Neuronal stem cell (in vitro differentiated cells): ENCODE results near the gene VPS26B.
"Not testable (repeated sequence)": the region's sequence is repeated elsewhere in the genome, so short reads cannot be mapped to it uniquely, and the experiment has no call there.

Experiments
- DNase-seq: peaks from one replicate; pipeline ENCODE4 v3.0.0-alpha.2; 2013; ENCODE audit warnings: low spot score
- H2AFZ ChIP-seq: one replicate; pipeline ENCODE4 v1.6.1; 2013; ENCODE audit warnings: mild to moderate bottlenecking, low read length, inconsistent platforms
- H2AK5ac ChIP-seq: 2 replicates; pipeline ENCODE4 v1.6.1; 2013; ENCODE audit warnings: low read depth, mild to moderate bottlenecking, inconsistent platforms, low read length, moderate library complexity, mixed read lengths
- H2BK120ac ChIP-seq: 2 replicates; pipeline ENCODE4 v1.6.1; 2013; ENCODE audit warnings: low read depth, mild to moderate bottlenecking, inconsistent platforms, low read length, moderate library complexity, mixed read lengths
- H2BK12ac ChIP-seq: one replicate; pipeline ENCODE4 v1.6.1; 2013; ENCODE audit warnings: low read length, inconsistent platforms
- H2BK15ac ChIP-seq: 2 replicates; pipeline ENCODE4 v1.6.1; 2013; ENCODE audit warnings: mild to moderate bottlenecking, low read length, inconsistent platforms, mixed read lengths
- H2BK5ac ChIP-seq: one replicate; pipeline ENCODE4 v1.6.1; 2013; ENCODE audit warnings: inconsistent platforms, mild to moderate bottlenecking, low read length, moderate library complexity
- H3K14ac ChIP-seq: one replicate; pipeline ENCODE4 v1.6.1; 2013; ENCODE audit warnings: low read length, inconsistent platforms
- H3K18ac ChIP-seq: 2 replicates; pipeline ENCODE4 v1.6.1; 2013; ENCODE audit warnings: low read length, inconsistent platforms
- H3K23ac ChIP-seq: 2 replicates; pipeline ENCODE4 v1.6.1; 2013; ENCODE audit warnings: low read depth, mild to moderate bottlenecking, mixed read lengths, low read length, inconsistent platforms; ENCODE audit not compliant: poor library complexity
- H3K27ac ChIP-seq: replicated peaks from 3 replicates; pipeline ENCODE4 v1.5.1; 2013; ENCODE audit warnings: low read length, inconsistent platforms
- H3K27me3 ChIP-seq, 3 experiments: 2 replicates each; pipeline ENCODE4 v1.6.1; 2013; ENCODE audit warnings: low read length in 3 of 3, mild to moderate bottlenecking in 2 of 3, inconsistent platforms in 1 of 3, low read depth in 1 of 3, mixed read lengths in 1 of 3, moderate library complexity in 1 of 3; ENCODE audit not compliant: control insufficient read depth in 3 of 3, insufficient read depth in 3 of 3
- H3K36me3 ChIP-seq, 2 donors: replicated peaks in 1 of 2; 2 replicates each; pipeline ENCODE4 v1.6.1; 2013; ENCODE audit warnings: low read length in 2 of 2; ENCODE audit not compliant: control insufficient read depth in 2 of 2, insufficient read depth in 2 of 2
- H3K4ac ChIP-seq: 2 replicates; pipeline ENCODE4 v1.6.1; 2013; ENCODE audit warnings: inconsistent platforms, mild to moderate bottlenecking, low read length, moderate library complexity
- H3K4me1 ChIP-seq, 2 donors: 1 replicate in 1 of 2; 2 replicates in 1 of 2; pipeline ENCODE4 v1.6.1; 2013; ENCODE audit warnings: low read length in 2 of 2, low read depth in 1 of 2; ENCODE audit not compliant: control insufficient read depth in 2 of 2, insufficient read depth in 1 of 2
- H3K4me2 ChIP-seq: one replicate; pipeline ENCODE4 v1.6.1; 2013; ENCODE audit warnings: mild to moderate bottlenecking, low read length, inconsistent platforms; ENCODE audit not compliant: insufficient read depth, poor library complexity, severe bottlenecking
- H3K4me3 ChIP-seq, 2 donors: 2 replicates each; pipeline ENCODE4 v1.5.1; 2013; ENCODE audit warnings: low read length in 2 of 2, mild to moderate bottlenecking in 2 of 2, inconsistent platforms in 1 of 2, moderate library complexity in 1 of 2
- H3K79me1 ChIP-seq: one replicate; pipeline ENCODE4 v1.6.1; 2013; ENCODE audit warnings: low read depth, mild to moderate bottlenecking, inconsistent platforms, low read length, moderate library complexity
- H3K9ac ChIP-seq: one replicate; pipeline ENCODE4 v1.6.1; 2013; ENCODE audit warnings: mild to moderate bottlenecking, low read depth, low read length, inconsistent platforms; ENCODE audit not compliant: poor library complexity
- H3K9me3 ChIP-seq, 2 donors: replicated peaks in 1 of 2; 2 replicates each; pipeline versions ENCODE3 to v1.6.1; 2013; ENCODE audit warnings: low read length in 2 of 2, mild to moderate bottlenecking in 2 of 2, inconsistent platforms in 1 of 2, low read depth in 1 of 2, mixed read lengths in 1 of 2, moderate library complexity in 1 of 2; ENCODE audit not compliant: control insufficient read depth in 2 of 2, insufficient read depth in 1 of 2
- H4K8ac ChIP-seq: one replicate; pipeline ENCODE4 v1.6.1; 2013; ENCODE audit warnings: low read depth, mild to moderate bottlenecking, inconsistent platforms, low read length, moderate library complexity
- H4K91ac ChIP-seq: one replicate; pipeline ENCODE4 v1.6.1; 2013; ENCODE audit warnings: low read length, low read depth, mild to moderate bottlenecking, inconsistent platforms; ENCODE audit not compliant: poor library complexity
- WGBS, 2 donors: extraction: QIAGEN DNeasy Blood & Tissue Kit; methylation state at CpG; one replicate each; pipeline ENCODE4 v1.1.7; 2013; ENCODE audit warnings: missing lambda C conversion rate in 2 of 2, mixed read lengths in 1 of 2; ENCODE audit not compliant: insufficient read length in 2 of 2, insufficient replicate concordance in 1 of 2; ENCODE audit errors: extremely low coverage in 2 of 2; 5-methylcytosine and 5-hydroxymethylcytosine counted together

VPS26B gene

GRCh38 chr11:134284349-134284748 lies 59.9 kb downstream of the VPS26B start:
- H3K9me3 ChIP-seq, H3K79me1 ChIP-seq, H2AK5ac ChIP-seq, H4K8ac ChIP-seq, H3K4me2 ChIP-seq, H3K18ac ChIP-seq, H3K36me3 ChIP-seq, H3K9ac ChIP-seq, H3K14ac ChIP-seq, H2BK12ac ChIP-seq, H3K27ac ChIP-seq, H2BK5ac ChIP-seq, H2BK15ac ChIP-seq, H2BK120ac ChIP-seq, H3K4me1 ChIP-seq, H3K4ac ChIP-seq, DNase-seq, H4K91ac ChIP-seq, H3K23ac ChIP-seq, H2AFZ ChIP-seq, H3K4me3 ChIP-seq: not testable (repeated sequence)
- H3K27me3 ChIP-seq, result peaks cover 0 to 48% (median 0%) of the 10 kb centered on the region in 3 experiments
- WGBS, 2 donors, result no CpG with 5 or more reads among the region's 5 CpGs

- H3K9me3 ChIP-seq, result no peaks in the 10 kb centered on the region
- no peak overlapping the region for H3K4me2 ChIP-seq
- H2BK5ac ChIP-seq, result no peak overlapping the region
- no peaks in the 10 kb centered on the region for H3K79me1 ChIP-seq
- H3K23ac ChIP-seq, result no peak overlapping the region
- no peak overlapping the region for H3K9ac ChIP-seq
- no peak overlapping the region for H3K4ac ChIP-seq
- H3K4me1 ChIP-seq, result no peaks in the 10 kb centered on the region
- no peak for DNase-seq
- no peak overlapping the region for H2BK120ac ChIP-seq
- H4K8ac ChIP-seq, result no peak overlapping the region
- H3K36me3 ChIP-seq, result no peaks in the 10 kb centered on the region
- no peak overlapping the region for H2BK12ac ChIP-seq
- no peak overlapping the region for H3K4me3 ChIP-seq
- no peak overlapping the region for H2BK15ac ChIP-seq
- H3K27me3 ChIP-seq, result peaks cover 0 to 39% (median 0%) of the 10 kb centered on the region in 3 experiments
- no peak overlapping the region for H4K91ac ChIP-seq
- no CpG with 5 or more reads among the region's 12 CpGs for WGBS, 2 donors
- no peak overlapping the region for H3K18ac ChIP-seq
- no peak overlapping the region for H3K27ac ChIP-seq
- no peak overlapping the region for H3K14ac ChIP-seq
- H2AFZ ChIP-seq, result peak overlapping the region; percentile 17
- H2AK5ac ChIP-seq, result no peak overlapping the region
Observed at GRCh38 chr11:134287561-134287960, 63.1 kb downstream of the VPS26B start.

GRCh38 chr11:134288486-134288885 lies 64.0 kb downstream of the VPS26B start:
- Histone ChIP-seq H3K23ac (no peak overlapping the region), H3K4ac (no peak overlapping the region), H3K4me3 (no peak overlapping the region), H3K9me3 (no peaks in the 10 kb centered on the region), H3K4me2 (no peak overlapping the region), H3K79me1 (no peaks in the 10 kb centered on the region), H2BK15ac (no peak overlapping the region), H3K27me3 (peaks cover 0 to 42% (median 0%) of the 10 kb centered on the region in 3 experiments), H4K8ac (no peak overlapping the region), H2BK120ac (no peak overlapping the region), H3K18ac (no peak overlapping the region), H2AFZ (no peak overlapping the region), H2BK5ac (no peak overlapping the region), H3K36me3 (no peaks in the 10 kb centered on the region), H3K27ac (no peak overlapping the region), H4K91ac (no peak overlapping the region), H3K14ac (no peak overlapping the region), H2AK5ac (no peak overlapping the region), H2BK12ac (no peak overlapping the region), H3K9ac (no peak overlapping the region), H3K4me1 (no peaks in the 10 kb centered on the region)
- WGBS, 2 donors, result no CpG with 5 or more reads among the region's 13 CpGs
- DNase-seq, result no peak

- H3K14ac ChIP-seq, result no peak overlapping the region
- no peaks in the 10 kb centered on the region for H3K9me3 ChIP-seq
- no peak overlapping the region for H3K4me3 ChIP-seq
- H3K4me1 ChIP-seq, result no peaks in the 10 kb centered on the region
- no peak overlapping the region for H3K9ac ChIP-seq
- no peak overlapping the region for H2BK120ac ChIP-seq
- H4K8ac ChIP-seq, result no peak overlapping the region
- no peak overlapping the region for H3K4ac ChIP-seq
- peak overlapping the region; percentile 60 for H2AFZ ChIP-seq
- H3K27ac ChIP-seq, result no peak overlapping the region
- H3K27me3 ChIP-seq, result peaks cover 0 to 35% (median 0%) of the 10 kb centered on the region in 3 experiments
- H3K23ac ChIP-seq, result no peak overlapping the region
- H3K18ac ChIP-seq, result no peak overlapping the region
- no peak overlapping the region for H2BK5ac ChIP-seq
- no peak overlapping the region for H3K4me2 ChIP-seq
- no peak overlapping the region for H2AK5ac ChIP-seq
- no peak overlapping the region for H2BK12ac ChIP-seq
- no peak overlapping the region for H2BK15ac ChIP-seq
- H4K91ac ChIP-seq, result no peak overlapping the region
- no peaks in the 10 kb centered on the region for H3K36me3 ChIP-seq
- H3K79me1 ChIP-seq, result no peaks in the 10 kb centered on the region
- WGBS, 2 donors, result no CpG with 5 or more reads among the region's 4 CpGs
- no peak for DNase-seq
Observed at GRCh38 chr11:134289167-134289566, 64.7 kb downstream of the VPS26B start.
